ENCODE results near the gene TECPR2.

The TECPR2 gene

GRCh38 chr14:102419716-102420115 is 57.0 kb downstream of the TECPR2 start:
- Histone ChIP-seq H3K27me3 (ENCODE audit: insufficient read depth, poor library complexity, severe bottlenecking) (no peaks in the 10 kb centered on the region), H3K4me3 (replicated peaks; ENCODE audit: insufficient read depth, low read length) (no peak overlapping the region), H3K27ac (replicated peaks) (no peak overlapping the region)
- no peak for DNase-seq (ENCODE audit: low read depth in 1 of 2, low spot score in 1 of 2)
- TF ChIP-seq POLR2AphosphoS5 (IDR thresholded peaks at IDR 0.05; ENCODE audit: low read depth) = no peak
- TF ChIP-seq SPI1 (IDR thresholded peaks at IDR 0.05; ENCODE audit: borderline replicate concordance, low read depth) = no peak
- no peak for TF ChIP-seq GABPA (IDR thresholded peaks at IDR 0.05; ENCODE audit: low read depth)
- no peak for TF ChIP-seq REST (IDR thresholded peaks at IDR 0.05; ENCODE audit: insufficient replicate concordance, low read depth)
- no peak for TF ChIP-seq CTCF (IDR thresholded peaks at IDR 0.05; ENCODE audit: insufficient read depth, low read length)

GRCh38 chr14:102421411-102422057 is 58.8 kb downstream of the TECPR2 start:
- DNase-seq (ENCODE audit: low read depth in 1 of 2, low spot score in 1 of 2) = no peak
- Histone ChIP-seq H3K27me3 (ENCODE audit: insufficient read depth, poor library complexity, severe bottlenecking) (no peaks in the 10 kb centered on the region), H3K4me3 (replicated peaks; ENCODE audit: insufficient read depth, low read length) (no peak overlapping the region), H3K27ac (replicated peaks) (no peak overlapping the region)
- TF ChIP-seq SPI1 (IDR thresholded peaks at IDR 0.05; ENCODE audit: borderline replicate concordance, low read depth) (no peak), GABPA (IDR thresholded peaks at IDR 0.05; ENCODE audit: low read depth) (no peak), POLR2AphosphoS5 (IDR thresholded peaks at IDR 0.05; ENCODE audit: low read depth) (no peak), CTCF (IDR thresholded peaks at IDR 0.05; ENCODE audit: insufficient read depth, low read length) (no peak), REST (IDR thresholded peaks at IDR 0.05; ENCODE audit: insufficient replicate concordance, low read depth) (no peak)

GRCh38 chr14:102424520-102424919 is 61.8 kb downstream of the TECPR2 start:
- Histone ChIP-seq H3K4me3 (replicated peaks; ENCODE audit: insufficient read depth, low read length) (no peak overlapping the region), H3K27me3 (ENCODE audit: insufficient read depth, poor library complexity, severe bottlenecking) (no peaks in the 10 kb centered on the region), H3K27ac (replicated peaks) (no peak overlapping the region)
- DNase-seq (ENCODE audit: low read depth in 1 of 2, low spot score in 1 of 2) = no peak
- no peak for TF ChIP-seq REST (IDR thresholded peaks at IDR 0.05; ENCODE audit: insufficient replicate concordance, low read depth)
- TF ChIP-seq CTCF (IDR thresholded peaks at IDR 0.05; ENCODE audit: insufficient read depth, low read length) = no peak
